HepG2 (cell line): ENCODE measurements around the gene INTS7. TPM values are rescaled to one million over a fixed set of nuclear protein-coding genes. Genes with fewer than 3 reads are reported as not detected.

Experiments
- ATF1 ChIP-seq: IDR thresholded peaks from 2 replicates; pipeline ENCODE4 v1.6.1; 2016; ENCODE audit warnings: mild to moderate bottlenecking, control low read depth
- EEA1 ChIP-seq: sonication (generic); formaldehyde crosslinking; IDR thresholded peaks from 2 replicates; pipeline ENCODE4 v1.5.1; 2020; ENCODE audit warnings: mild to moderate bottlenecking, missing genetic modification reagents, borderline replicate concordance
- JUN ChIP-seq: sonication (generic); formaldehyde crosslinking; IDR thresholded peaks from 2 replicates; pipeline ENCODE4 v1.4.0; 2020; ENCODE audit warnings: mild to moderate bottlenecking, missing genetic modification reagents
- KDM3A ChIP-seq: IDR thresholded peaks from 2 replicates; pipeline ENCODE4 v1.6.1; 2018; ENCODE audit warnings: low read depth, missing compliant biosample characterization
- MAFF ChIP-seq: IDR thresholded peaks from 2 replicates; pipeline ENCODE4 v1.6.1; 2011; ENCODE audit warnings: low read depth, low read length, improper control_type of control experiment
- SIX1 ChIP-seq: sonication (generic); formaldehyde crosslinking; IDR thresholded peaks from 2 replicates; pipeline ENCODE4 v1.4.0; 2020; ENCODE audit warnings: missing genetic modification reagents, borderline replicate concordance
- THYN1 ChIP-seq: sonication (generic); formaldehyde crosslinking; IDR thresholded peaks from 2 replicates; pipeline ENCODE4 v1.8.1; 2023; ENCODE audit warnings: low read depth, mild to moderate bottlenecking, moderate library complexity, missing genetic modification reagents, borderline replicate concordance
- ZNF263 ChIP-seq: sonication (generic); formaldehyde crosslinking; IDR thresholded peaks from 2 replicates; pipeline ENCODE4 v1.4.0; 2020; ENCODE audit warnings: missing genetic modification reagents
- ZNF383 ChIP-seq: sonication (generic); formaldehyde crosslinking; IDR thresholded peaks from 2 replicates; pipeline ENCODE4 v1.4.0; 2020; ENCODE audit warnings: missing genetic modification reagents, mild to moderate bottlenecking, borderline replicate concordance
- ZNF484 ChIP-seq: sonication (generic); formaldehyde crosslinking; IDR thresholded peaks from 2 replicates; pipeline ENCODE4 v1.5.1; 2020; ENCODE audit warnings: mild to moderate bottlenecking, low read depth, missing genetic modification reagents, borderline replicate concordance
- ZNF616 ChIP-seq: sonication (generic); formaldehyde crosslinking; IDR thresholded peaks from 2 replicates; pipeline ENCODE4 v1.5.0; 2020; ENCODE audit warnings: low read depth, mild to moderate bottlenecking, missing genetic modification reagents
- polyA plus RNA-seq, 8 experiments: library from polyadenylated mRNA; depleted of rRNA in 3 of 8; stranded (reverse) in 7 of 8; unstranded in 1 of 8; fragments of >200 nt; fragmentation: Illumina TruSeq in 4 of 8; extraction: Trizol in 4 of 8; gene quantifications; 2 replicates each; pipeline versions ENCODE4 v1.2.1 to v1.2.3, GENCODE V29; 2011 to 2016; ENCODE audit warnings: low read depth in 4 of 8, missing spikeins in 1 of 8, mixed read lengths in 1 of 8; ENCODE audit not compliant: insufficient read depth in 1 of 8
- total RNA-seq, 5 experiments: library from RNA; depleted of rRNA; stranded (reverse); fragments of >200 nt; fragmentation: Illumina TruSeq; extraction: Trizol; gene quantifications; 2 replicates each; pipeline ENCODE4 v1.2.3, GENCODE V29; 2016; ENCODE audit warnings: low read depth in 1 of 5
- TF ChIP-seq, protein P1 (sequence below), 2 experiments: sonication (generic) in 1 of 2; formaldehyde crosslinking in 1 of 2; IDR thresholded peaks; 2 replicates each; pipeline versions ENCODE4 v1.5.1 to v1.6.1; 2011 to 2020; ENCODE audit warnings: borderline replicate concordance in 1 of 2, low read depth in 1 of 2, low read length in 1 of 2, mild to moderate bottlenecking in 1 of 2, missing genetic modification reagents in 1 of 2, moderate library complexity in 1 of 2
- TF ChIP-seq, protein P2 (sequence below): sonication (generic); formaldehyde crosslinking; IDR thresholded peaks from 2 replicates; pipeline ENCODE4 v1.4.0; 2020; ENCODE audit warnings: missing genetic modification reagents
- TF ChIP-seq, protein P3 (sequence below): sonication (generic); formaldehyde crosslinking; IDR thresholded peaks from 2 replicates; pipeline ENCODE4 v1.8.1; 2023; ENCODE audit warnings: mild to moderate bottlenecking, inconsistent platforms, moderate library complexity, missing genetic modification reagents, borderline replicate concordance
- TF ChIP-seq, protein P4 (sequence below): IDR thresholded peaks from 2 replicates; pipeline ENCODE4 v1.4.0; 2020; ENCODE audit warnings: mild to moderate bottlenecking, missing genetic modification reagents

The INTS7 gene
- total and polyA plus RNA-seq, 2 of the 13 experiments (the other 11 are each of a cell fraction or from before 2014, with no cell fraction given): 18.3 to 22.4 TPM

DNA sequence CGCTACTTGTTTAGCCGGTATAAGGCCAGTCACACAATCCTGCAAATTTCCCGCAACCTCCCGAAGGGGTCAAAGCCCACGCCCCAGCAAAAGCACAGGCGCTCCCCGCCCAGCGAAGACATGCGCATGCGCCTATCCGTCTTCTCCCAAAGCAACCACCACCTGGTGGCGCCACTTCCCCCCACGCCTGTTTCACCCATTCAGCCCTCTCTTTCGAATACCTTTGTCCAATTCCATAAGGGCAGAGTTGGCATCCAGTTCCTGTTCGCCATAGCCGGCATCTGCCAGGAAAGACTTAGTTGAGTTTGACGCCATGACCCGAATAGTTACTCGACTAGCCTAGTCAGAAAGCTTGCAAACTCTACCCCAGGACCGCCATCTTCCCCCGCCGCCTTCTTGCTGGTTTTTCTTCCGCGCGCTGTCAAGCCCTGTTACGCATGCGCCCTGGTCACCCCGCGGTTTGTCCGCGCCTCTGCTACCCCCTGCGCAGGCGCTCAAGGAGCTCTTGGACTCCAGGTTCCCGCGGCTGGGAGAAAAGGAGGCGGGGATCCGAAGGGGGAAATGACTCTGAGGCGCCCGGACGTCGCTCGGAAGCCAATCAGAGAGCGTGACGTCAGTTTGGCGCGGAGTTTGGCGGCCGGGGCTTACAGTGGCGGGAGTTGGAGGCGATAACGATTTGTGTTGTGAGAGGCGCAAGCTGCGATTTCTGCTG is at the start of gene INTS7, which contains the start of gene DTL (continued):
- TF ChIP-seq, protein P1, sequence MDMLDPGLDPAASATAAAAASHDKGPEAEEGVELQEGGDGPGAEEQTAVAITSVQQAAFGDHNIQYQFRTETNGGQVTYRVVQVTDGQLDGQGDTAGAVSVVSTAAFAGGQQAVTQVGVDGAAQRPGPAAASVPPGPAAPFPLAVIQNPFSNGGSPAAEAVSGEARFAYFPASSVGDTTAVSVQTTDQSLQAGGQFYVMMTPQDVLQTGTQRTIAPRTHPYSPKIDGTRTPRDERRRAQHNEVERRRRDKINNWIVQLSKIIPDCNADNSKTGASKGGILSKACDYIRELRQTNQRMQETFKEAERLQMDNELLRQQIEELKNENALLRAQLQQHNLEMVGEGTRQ (IDR thresholded peaks at IDR 0.05; ENCODE audit: low read depth, low read length): no peak
- TF ChIP-seq, protein P1 (CRISPR knock-in tag; IDR thresholded peaks at IDR 0.05; ENCODE audit: borderline replicate concordance): peak; percentile 31; the same call in 1 of the 2 replicates
- TF ChIP-seq KDM3A (CRISPR knock-in tag): no peak
- TF ChIP-seq, protein P2, sequence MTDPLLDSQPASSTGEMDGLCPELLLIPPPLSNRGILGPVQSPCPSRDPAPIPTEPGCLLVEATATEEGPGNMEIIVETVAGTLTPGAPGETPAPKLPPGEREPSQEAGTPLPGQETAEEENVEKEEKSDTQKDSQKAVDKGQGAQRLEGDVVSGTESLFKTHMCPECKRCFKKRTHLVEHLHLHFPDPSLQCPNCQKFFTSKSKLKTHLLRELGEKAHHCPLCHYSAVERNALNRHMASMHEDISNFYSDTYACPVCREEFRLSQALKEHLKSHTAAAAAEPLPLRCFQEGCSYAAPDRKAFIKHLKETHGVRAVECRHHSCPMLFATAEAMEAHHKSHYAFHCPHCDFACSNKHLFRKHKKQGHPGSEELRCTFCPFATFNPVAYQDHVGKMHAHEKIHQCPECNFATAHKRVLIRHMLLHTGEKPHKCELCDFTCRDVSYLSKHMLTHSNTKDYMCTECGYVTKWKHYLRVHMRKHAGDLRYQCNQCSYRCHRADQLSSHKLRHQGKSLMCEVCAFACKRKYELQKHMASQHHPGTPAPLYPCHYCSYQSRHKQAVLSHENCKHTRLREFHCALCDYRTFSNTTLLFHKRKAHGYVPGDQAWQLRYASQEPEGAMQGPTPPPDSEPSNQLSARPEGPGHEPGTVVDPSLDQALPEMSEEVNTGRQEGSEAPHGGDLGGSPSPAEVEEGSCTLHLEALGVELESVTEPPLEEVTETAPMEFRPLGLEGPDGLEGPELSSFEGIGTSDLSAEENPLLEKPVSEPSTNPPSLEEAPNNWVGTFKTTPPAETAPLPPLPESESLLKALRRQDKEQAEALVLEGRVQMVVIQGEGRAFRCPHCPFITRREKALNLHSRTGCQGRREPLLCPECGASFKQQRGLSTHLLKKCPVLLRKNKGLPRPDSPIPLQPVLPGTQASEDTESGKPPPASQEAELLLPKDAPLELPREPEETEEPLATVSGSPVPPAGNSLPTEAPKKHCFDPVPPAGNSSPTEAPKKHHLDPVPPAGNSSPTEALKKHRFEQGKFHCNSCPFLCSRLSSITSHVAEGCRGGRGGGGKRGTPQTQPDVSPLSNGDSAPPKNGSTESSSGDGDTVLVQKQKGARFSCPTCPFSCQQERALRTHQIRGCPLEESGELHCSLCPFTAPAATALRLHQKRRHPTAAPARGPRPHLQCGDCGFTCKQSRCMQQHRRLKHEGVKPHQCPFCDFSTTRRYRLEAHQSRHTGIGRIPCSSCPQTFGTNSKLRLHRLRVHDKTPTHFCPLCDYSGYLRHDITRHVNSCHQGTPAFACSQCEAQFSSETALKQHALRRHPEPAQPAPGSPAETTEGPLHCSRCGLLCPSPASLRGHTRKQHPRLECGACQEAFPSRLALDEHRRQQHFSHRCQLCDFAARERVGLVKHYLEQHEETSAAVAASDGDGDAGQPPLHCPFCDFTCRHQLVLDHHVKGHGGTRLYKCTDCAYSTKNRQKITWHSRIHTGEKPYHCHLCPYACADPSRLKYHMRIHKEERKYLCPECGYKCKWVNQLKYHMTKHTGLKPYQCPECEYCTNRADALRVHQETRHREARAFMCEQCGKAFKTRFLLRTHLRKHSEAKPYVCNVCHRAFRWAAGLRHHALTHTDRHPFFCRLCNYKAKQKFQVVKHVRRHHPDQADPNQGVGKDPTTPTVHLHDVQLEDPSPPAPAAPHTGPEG (CRISPR knock-in tag): peak; percentile 44; the same call in 1 of the 2 replicates
- TF ChIP-seq ZNF616 (CRISPR knock-in tag): 0 out of 2 replicates have a peak, but pooled peaks have one; percentile 17
- TF ChIP-seq, protein P3, sequence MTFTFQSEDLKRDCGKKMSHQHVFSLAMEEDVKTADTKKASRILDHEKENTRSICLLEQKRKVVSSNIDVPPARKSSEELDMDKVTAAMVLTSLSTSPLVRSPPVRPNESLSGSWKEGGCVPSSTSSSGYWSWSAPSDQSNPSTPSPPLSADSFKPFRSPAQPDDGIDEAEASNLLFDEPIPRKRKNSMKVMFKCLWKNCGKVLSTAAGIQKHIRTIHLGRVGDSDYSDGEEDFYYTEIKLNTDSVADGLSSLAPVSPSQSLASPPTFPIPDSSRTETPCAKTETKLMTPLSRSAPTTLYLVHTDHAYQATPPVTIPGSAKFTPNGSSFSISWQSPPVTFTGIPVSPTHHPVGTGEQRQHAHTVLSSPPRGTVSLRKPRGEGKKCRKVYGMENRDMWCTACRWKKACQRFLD: no peak; the same call in 1 of the 2 replicates
- peak; percentile 96 for TF ChIP-seq ATF1 (CRISPR knock-in tag)
- TF ChIP-seq ZNF263: no peak
- TF ChIP-seq EEA1 (CRISPR knock-in tag): no peak
- TF ChIP-seq THYN1 (CRISPR knock-in tag): 0 out of 2 replicates have a peak, but pooled peaks have one; percentile 36
- TF ChIP-seq, protein P4, sequence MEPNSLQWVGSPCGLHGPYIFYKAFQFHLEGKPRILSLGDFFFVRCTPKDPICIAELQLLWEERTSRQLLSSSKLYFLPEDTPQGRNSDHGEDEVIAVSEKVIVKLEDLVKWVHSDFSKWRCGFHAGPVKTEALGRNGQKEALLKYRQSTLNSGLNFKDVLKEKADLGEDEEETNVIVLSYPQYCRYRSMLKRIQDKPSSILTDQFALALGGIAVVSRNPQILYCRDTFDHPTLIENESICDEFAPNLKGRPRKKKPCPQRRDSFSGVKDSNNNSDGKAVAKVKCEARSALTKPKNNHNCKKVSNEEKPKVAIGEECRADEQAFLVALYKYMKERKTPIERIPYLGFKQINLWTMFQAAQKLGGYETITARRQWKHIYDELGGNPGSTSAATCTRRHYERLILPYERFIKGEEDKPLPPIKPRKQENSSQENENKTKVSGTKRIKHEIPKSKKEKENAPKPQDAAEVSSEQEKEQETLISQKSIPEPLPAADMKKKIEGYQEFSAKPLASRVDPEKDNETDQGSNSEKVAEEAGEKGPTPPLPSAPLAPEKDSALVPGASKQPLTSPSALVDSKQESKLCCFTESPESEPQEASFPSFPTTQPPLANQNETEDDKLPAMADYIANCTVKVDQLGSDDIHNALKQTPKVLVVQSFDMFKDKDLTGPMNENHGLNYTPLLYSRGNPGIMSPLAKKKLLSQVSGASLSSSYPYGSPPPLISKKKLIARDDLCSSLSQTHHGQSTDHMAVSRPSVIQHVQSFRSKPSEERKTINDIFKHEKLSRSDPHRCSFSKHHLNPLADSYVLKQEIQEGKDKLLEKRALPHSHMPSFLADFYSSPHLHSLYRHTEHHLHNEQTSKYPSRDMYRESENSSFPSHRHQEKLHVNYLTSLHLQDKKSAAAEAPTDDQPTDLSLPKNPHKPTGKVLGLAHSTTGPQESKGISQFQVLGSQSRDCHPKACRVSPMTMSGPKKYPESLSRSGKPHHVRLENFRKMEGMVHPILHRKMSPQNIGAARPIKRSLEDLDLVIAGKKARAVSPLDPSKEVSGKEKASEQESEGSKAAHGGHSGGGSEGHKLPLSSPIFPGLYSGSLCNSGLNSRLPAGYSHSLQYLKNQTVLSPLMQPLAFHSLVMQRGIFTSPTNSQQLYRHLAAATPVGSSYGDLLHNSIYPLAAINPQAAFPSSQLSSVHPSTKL (CRISPR knock-in tag): peak; percentile 71
- no peak for TF ChIP-seq MAFF
- TF ChIP-seq JUN (CRISPR knock-in tag): no peak
- TF ChIP-seq SIX1 (CRISPR knock-in tag): no peak
- TF ChIP-seq ZNF383 (CRISPR knock-in tag): no peak
- TF ChIP-seq ZNF484 (CRISPR knock-in tag): no peak
